ENCODE results near the gene MAP4K5.

DNA sequence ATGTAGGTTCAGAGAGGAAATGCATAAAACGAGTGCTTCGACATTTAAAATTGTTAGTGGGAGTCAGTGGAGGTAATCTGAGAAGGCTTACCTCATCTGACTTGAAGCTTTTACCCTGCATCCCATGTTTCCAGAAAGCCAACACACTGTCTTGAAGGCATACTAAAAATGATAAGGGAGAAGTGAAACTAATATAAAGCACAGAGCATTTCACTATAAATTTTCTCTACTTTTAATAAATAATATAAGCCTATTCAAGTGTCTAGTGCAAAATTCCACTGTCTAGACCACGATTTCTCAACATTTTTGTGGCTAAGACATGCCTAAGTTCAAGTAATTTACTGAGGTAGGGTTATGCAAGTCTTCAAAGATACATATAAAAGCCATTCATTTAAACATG is 106.6 kb downstream of the MAP4K5 start:
- no peak for TF ChIP-seq EZH2 (IDR thresholded peaks at IDR 0.05; ENCODE audit: insufficient read depth, poor library complexity, severe bottlenecking)
- TF ChIP-seq EZH2phosphoT487 (IDR thresholded peaks at IDR 0.05; ENCODE audit: insufficient read depth, low read depth) = no peak

Measured in GM23248 (cell line).